Naive B cell (primary cell): ENCODE measurements around the gene ISM1. TPM values are rescaled to one million over a fixed set of nuclear protein-coding genes. Genes with fewer than 3 reads are reported as not detected.

Experiments
- ATAC-seq, 2 donors: fragments of 150-1000 bp; cut with Tn5 transposase; 2 replicates each; pipeline ENCODE4 v1.10.0; 2021; ENCODE audit warnings: low read depth in 2 of 2, mild to moderate bottlenecking in 2 of 2, moderate library complexity in 2 of 2
- DNase-seq: peaks from one replicate; pipeline ENCODE4 v3.0.0; 2022
- H3K27ac Mint-ChIP-seq, 6 donors: one replicate each; pipeline ENCODE4 v1.8.0; 2020 to 2022; ENCODE audit warnings: mild to moderate bottlenecking in 6 of 6, mixed read lengths in 6 of 6, moderate library complexity in 5 of 6, inconsistent platforms in 2 of 6
- H3K27me3 Mint-ChIP-seq, 3 donors: one replicate each; pipeline ENCODE4 v1.8.0; 2021 to 2022; ENCODE audit warnings: mixed read lengths in 3 of 3, mild to moderate bottlenecking in 1 of 3
- H3K36me3 Mint-ChIP-seq, 2 donors: one replicate each; pipeline ENCODE4 v1.8.0; 2020 to 2022; ENCODE audit warnings: mixed read lengths in 2 of 2, inconsistent platforms in 1 of 2, mild to moderate bottlenecking in 1 of 2
- H3K4me1 Mint-ChIP-seq, 3 donors: one replicate each; pipeline ENCODE4 v1.8.0; 2020 to 2022; ENCODE audit warnings: mixed read lengths in 3 of 3, inconsistent platforms in 1 of 3, mild to moderate bottlenecking in 1 of 3, moderate library complexity in 1 of 3
- H3K4me3 Mint-ChIP-seq, 8 donors: one replicate each; pipeline ENCODE4 v1.8.0; 2020 to 2022; ENCODE audit warnings: mild to moderate bottlenecking in 8 of 8, mixed read lengths in 8 of 8, moderate library complexity in 8 of 8, inconsistent platforms in 2 of 8
- H3K9me3 Mint-ChIP-seq, 7 donors: one replicate each; pipeline ENCODE4 v1.8.0; 2020 to 2022; ENCODE audit warnings: mixed read lengths in 7 of 7, mild to moderate bottlenecking in 5 of 7, inconsistent platforms in 2 of 7, moderate library complexity in 1 of 7
- polyA plus RNA-seq, 6 donors: library from polyadenylated mRNA; unstranded; fragments of 300-500 nt; fragmentation: Illumina TruSeq; gene quantifications; one replicate each; pipeline ENCODE4 v1.2.3, GENCODE V29; 2021; ENCODE audit warnings: low read depth in 6 of 6

The ISM1 gene
- polyA plus RNA-seq, 6 donors from 2014 or later, result not detected

DNA sequence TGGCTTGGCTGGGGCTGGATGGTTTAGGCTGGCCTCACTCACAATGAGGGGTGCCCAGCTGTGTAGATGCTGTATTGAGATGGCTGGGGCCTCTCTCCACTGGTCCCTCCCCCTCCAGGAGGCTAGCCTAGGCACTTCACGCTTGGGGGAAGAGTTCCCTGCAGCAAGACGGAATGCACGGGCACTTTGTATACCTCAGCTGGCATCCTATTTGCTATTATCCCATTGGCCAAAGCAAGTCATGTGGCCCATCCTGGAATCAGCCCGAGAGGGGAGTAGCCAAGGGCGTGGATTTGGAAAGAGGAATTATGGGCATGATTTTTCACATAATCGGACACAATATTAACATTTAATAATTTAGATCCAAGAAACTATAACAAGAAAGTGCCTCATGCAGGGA, 64.3 kb downstream of the ISM1 start:
- Mint-ChIP-seq H3K4me1 (no peaks in the 10 kb centered on the region), H3K9me3 (no peaks in the 10 kb centered on the region), H3K4me3 (no peak overlapping the region), H3K36me3 (no peaks in the 10 kb centered on the region), H3K27ac (no peak overlapping the region), H3K27me3 (no peaks in the 10 kb centered on the region)
- ATAC-seq (no peak), DNase-seq (no peak)

DNA sequence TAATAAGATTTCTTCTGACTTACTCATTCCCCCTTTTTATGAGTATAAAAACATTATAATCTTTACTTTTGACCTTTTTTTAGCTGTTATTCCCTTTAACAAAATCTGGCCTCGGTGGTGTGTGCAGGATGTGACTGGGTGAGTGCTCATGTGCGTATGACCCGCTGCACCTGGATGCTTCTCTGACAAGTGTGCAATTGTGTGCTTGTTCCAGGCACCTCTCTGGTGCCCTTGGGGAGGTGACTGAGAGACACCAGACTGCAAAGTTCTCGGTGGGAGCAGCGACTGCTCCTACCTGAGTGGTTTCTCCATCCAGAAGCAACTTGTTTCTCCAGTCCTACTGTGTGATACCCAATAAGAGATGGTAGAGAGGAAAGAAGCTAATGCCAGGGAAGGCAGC, 65.0 kb downstream of the ISM1 start:
- no peaks in the 10 kb centered on the region for H3K36me3 Mint-ChIP-seq
- DNase-seq, result no peak
- H3K27ac Mint-ChIP-seq, result no peak overlapping the region

GRCh38 chr20:13286607-13287006, 65.5 kb downstream of the ISM1 start:
- Mint-ChIP-seq H3K4me3 (no peak overlapping the region), H3K36me3 (no peaks in the 10 kb centered on the region), H3K9me3 (no peaks in the 10 kb centered on the region), H3K27ac (no peak overlapping the region), H3K27me3 (no peaks in the 10 kb centered on the region), H3K4me1 (no peaks in the 10 kb centered on the region)
- ATAC-seq, result no peak
- no peak for DNase-seq

More for the DNA sequence above, 65.0 kb downstream of the ISM1 start:
- no peak overlapping the region for H3K4me3 Mint-ChIP-seq
- no peaks in the 10 kb centered on the region for H3K27me3 Mint-ChIP-seq
- no peaks in the 10 kb centered on the region for H3K9me3 Mint-ChIP-seq
- H3K4me1 Mint-ChIP-seq, result no peaks in the 10 kb centered on the region
- no peak for ATAC-seq

DNA sequence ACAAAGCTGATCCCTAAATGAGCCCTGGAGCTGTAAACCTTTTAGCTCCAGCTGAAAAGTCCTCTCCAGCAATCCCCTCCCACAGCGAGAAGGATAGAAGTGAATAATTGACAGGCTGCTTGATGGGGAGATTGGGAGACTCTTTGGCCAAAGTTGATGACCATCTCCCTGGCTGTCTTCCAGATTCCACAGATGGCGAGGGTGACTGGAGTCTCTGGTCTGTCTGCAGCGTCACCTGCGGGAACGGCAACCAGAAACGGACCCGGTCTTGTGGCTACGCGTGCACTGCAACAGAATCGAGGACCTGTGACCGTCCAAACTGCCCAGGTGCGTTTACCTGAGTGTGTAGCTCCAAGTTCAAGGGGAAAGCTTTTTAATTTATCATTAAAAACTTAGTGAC, 67.3 kb downstream of the ISM1 start:
- DNase-seq, result no peak
- no peak overlapping the region for H3K4me3 Mint-ChIP-seq
- no peaks in the 10 kb centered on the region for H3K4me1 Mint-ChIP-seq
- no peak for ATAC-seq
- H3K9me3 Mint-ChIP-seq, result no peaks in the 10 kb centered on the region
- no peak overlapping the region for H3K27ac Mint-ChIP-seq
- no peaks in the 10 kb centered on the region for H3K36me3 Mint-ChIP-seq
- no peaks in the 10 kb centered on the region for H3K27me3 Mint-ChIP-seq

DNA sequence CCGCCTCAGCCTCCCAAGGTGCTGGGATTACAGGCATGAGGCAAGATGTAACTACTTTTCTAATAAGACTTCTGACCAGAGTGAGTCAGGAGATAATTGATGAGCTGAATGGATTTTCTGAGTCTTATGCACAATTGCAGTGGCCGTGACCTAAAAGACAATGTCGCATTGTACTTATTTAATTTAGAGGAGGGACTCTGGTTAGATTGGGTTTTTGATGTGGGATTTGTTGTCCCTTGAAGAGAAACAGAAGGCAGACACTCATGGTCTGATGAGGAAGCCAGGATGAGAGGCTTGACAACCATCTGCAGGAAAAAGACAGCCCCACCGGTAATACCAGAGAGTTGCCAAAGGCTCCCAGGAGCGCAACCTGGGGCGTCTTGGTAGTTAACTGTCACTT, 68.0 kb downstream of the ISM1 start:
- DNase-seq, result no peak
- Mint-ChIP-seq H3K27ac (no peak overlapping the region), H3K36me3 (no peaks in the 10 kb centered on the region), H3K4me1 (no peaks in the 10 kb centered on the region), H3K27me3 (no peaks in the 10 kb centered on the region), H3K4me3 (no peak overlapping the region), H3K9me3 (no peaks in the 10 kb centered on the region)
- ATAC-seq, result no peak

DNA sequence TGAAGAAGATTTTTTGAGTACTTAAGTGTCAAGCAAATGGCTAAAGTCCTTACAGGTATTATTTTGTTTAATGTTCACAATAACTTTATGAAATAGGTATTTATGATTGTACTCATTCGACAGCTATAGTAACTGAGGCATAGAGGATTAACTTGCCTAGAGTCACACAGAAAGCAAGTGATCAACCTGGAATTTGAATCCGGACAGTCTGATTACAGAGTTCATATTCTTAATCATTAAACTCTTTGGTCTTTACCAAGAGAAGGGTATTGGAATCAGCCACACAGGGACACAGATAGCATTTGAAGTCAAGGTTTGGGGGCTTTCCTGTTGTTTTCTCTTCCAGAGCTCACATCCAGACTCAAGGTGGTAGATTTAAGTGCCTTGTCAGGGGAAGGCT, 69.7 kb downstream of the ISM1 start:
- ATAC-seq (no peak), DNase-seq (no peak)
- H3K4me1 Mint-ChIP-seq, result no peaks in the 10 kb centered on the region
- no peak overlapping the region for H3K27ac Mint-ChIP-seq
- H3K27me3 Mint-ChIP-seq, result no peaks in the 10 kb centered on the region
- H3K36me3 Mint-ChIP-seq, result no peaks in the 10 kb centered on the region
- no peaks in the 10 kb centered on the region for H3K9me3 Mint-ChIP-seq
- H3K4me3 Mint-ChIP-seq, result no peak overlapping the region

DNA sequence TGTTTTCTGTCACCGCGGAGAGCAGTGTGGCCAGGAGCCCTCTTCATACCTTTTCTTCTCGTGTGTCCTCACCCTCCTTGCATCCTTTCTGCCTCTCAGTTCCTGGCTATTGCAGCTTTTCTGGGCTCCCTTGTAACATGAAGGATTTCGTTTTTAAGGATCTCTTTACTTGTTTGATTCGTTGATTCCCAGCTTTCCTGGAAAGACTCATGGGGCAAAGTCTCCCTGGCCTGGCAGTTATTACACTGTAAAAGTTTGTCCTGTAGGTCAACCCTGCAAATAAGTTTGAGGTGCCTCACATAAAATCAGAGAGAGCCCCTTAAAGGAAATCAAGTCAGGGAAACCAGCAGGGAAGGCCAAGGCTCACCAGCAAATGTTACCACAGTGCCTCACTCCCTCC, 70.1 kb downstream of the ISM1 start:
- Mint-ChIP-seq H3K4me3 (no peak overlapping the region), H3K36me3 (no peaks in the 10 kb centered on the region), H3K4me1 (no peaks in the 10 kb centered on the region), H3K27me3 (no peaks in the 10 kb centered on the region), H3K27ac (no peak overlapping the region), H3K9me3 (no peaks in the 10 kb centered on the region)
- ATAC-seq (no peak), DNase-seq (no peak)

DNA sequence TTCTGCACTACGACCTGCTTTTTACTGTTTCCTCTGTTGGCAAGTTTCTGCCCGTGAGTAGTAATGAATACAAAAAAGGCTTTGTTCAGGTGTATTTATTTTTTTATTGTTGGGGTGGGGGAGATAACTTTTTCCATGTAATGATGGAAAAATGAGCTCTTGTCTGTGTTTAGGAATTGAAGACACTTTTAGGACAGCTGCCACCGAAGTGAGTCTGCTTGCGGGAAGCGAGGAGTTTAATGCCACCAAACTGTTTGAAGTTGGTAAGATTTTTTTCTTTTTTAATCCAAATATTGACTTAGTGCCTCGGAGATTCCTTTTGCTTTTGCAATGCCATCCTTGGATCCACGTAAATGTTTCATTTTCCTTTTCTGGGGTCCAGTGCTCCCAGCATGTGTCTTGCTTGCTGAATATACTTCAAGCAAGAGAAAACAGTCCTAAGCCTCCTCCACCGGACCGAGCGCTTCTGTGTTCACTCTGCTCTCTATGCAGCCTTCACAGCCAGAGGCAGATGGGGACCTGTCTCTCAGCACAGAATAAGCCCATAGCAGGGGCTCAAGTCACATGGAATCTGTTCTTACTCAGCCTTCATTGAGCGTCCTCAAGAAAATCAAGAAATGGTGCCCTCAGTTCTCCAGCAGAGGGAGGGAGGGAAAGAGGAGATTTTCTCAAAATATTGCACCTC, 71.3 kb downstream of the ISM1 start:
- DNase-seq (no peak), ATAC-seq (no peak)
- Mint-ChIP-seq H3K4me1 (no peaks in the 10 kb centered on the region), H3K27me3 (no peaks in the 10 kb centered on the region), H3K4me3 (no peak overlapping the region), H3K36me3 (no peaks in the 10 kb centered on the region), H3K27ac (no peak overlapping the region), H3K9me3 (no peaks in the 10 kb centered on the region)

- Mint-ChIP-seq H3K27ac (no peak overlapping the region), H3K9me3 (no peaks in the 10 kb centered on the region), H3K4me3 (no peak overlapping the region), H3K36me3 (no peaks in the 10 kb centered on the region), H3K4me1 (no peaks in the 10 kb centered on the region), H3K27me3 (no peaks in the 10 kb centered on the region)
- DNase-seq (no peak), ATAC-seq (no peak)
Observed at GRCh38 chr20:13294522-13294921, 73.4 kb downstream of the ISM1 start.

- H3K36me3 Mint-ChIP-seq, result no peaks in the 10 kb centered on the region
- H3K9me3 Mint-ChIP-seq, result no peaks in the 10 kb centered on the region
- DNase-seq (no peak), ATAC-seq (no peak)
- H3K4me1 Mint-ChIP-seq, result no peaks in the 10 kb centered on the region
- no peak overlapping the region for H3K4me3 Mint-ChIP-seq
- no peak overlapping the region for H3K27ac Mint-ChIP-seq
- no peaks in the 10 kb centered on the region for H3K27me3 Mint-ChIP-seq
Observed at GRCh38 chr20:13295637-13296036, 74.6 kb downstream of the ISM1 start.

- H3K4me3 Mint-ChIP-seq, result no peak overlapping the region
- no peaks in the 10 kb centered on the region for H3K9me3 Mint-ChIP-seq
- no peaks in the 10 kb centered on the region for H3K27me3 Mint-ChIP-seq
- no peaks in the 10 kb centered on the region for H3K4me1 Mint-ChIP-seq
- H3K36me3 Mint-ChIP-seq, result no peaks in the 10 kb centered on the region
- ATAC-seq (no peak), DNase-seq (no peak)
- peak overlapping the region in 1 of 6 donors; percentile 84 for H3K27ac Mint-ChIP-seq
Observed at GRCh38 chr20:13296070-13296469, 75.0 kb downstream of the ISM1 start.

- no peaks in the 10 kb centered on the region for H3K27me3 Mint-ChIP-seq
- no peaks in the 10 kb centered on the region for H3K9me3 Mint-ChIP-seq
- H3K4me3 Mint-ChIP-seq, result no peak overlapping the region
- ATAC-seq (no peak), DNase-seq (no peak)
- H3K27ac Mint-ChIP-seq, result no peak overlapping the region
- no peaks in the 10 kb centered on the region for H3K36me3 Mint-ChIP-seq
- no peaks in the 10 kb centered on the region for H3K4me1 Mint-ChIP-seq
Observed at GRCh38 chr20:13297147-13297899, 76.2 kb downstream of the ISM1 start.

GRCh38 chr20:13298692-13299373, 77.8 kb downstream of the ISM1 start:
- no peak overlapping the region for H3K4me3 Mint-ChIP-seq
- H3K27me3 Mint-ChIP-seq, result peaks cover 0 to 8% (median under 1%) of the 10 kb centered on the region in 3 donors
- H3K9me3 Mint-ChIP-seq, result peaks cover 0 to 9% (median 0%) of the 10 kb centered on the region in 7 donors
- no peaks in the 10 kb centered on the region for H3K4me1 Mint-ChIP-seq
- H3K27ac Mint-ChIP-seq, result no peak overlapping the region
- DNase-seq (no peak), ATAC-seq (no peak)
- H3K36me3 Mint-ChIP-seq, result no peaks in the 10 kb centered on the region

DNA sequence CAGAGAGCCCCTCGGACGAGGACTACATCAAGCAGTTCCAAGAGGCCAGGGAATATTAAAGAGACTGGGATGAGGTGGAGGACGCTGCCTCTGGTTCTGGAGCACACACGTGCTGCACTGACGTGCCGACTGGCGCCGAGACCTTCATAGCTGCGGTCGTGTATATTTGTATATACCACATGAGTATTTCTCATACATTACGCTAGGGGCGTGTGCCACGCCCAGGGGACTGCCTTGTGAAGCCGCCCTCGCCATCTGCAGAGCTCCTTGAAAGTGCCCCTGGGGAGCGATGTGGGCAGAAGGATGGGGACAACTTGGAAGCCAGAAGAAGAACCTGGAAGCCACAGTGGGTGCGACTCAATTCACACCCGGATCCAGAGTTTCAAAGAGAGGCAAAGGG, 78.3 kb downstream of the ISM1 start:
- no peaks in the 10 kb centered on the region for H3K36me3 Mint-ChIP-seq
- ATAC-seq (no peak), DNase-seq (no peak)
- H3K27ac Mint-ChIP-seq, result no peak overlapping the region
- no peaks in the 10 kb centered on the region for H3K4me1 Mint-ChIP-seq
- H3K9me3 Mint-ChIP-seq, result peaks cover 0 to 12% (median 2%) of the 10 kb centered on the region in 7 donors
- peaks cover 0 to 8% (median 6%) of the 10 kb centered on the region in 3 donors for H3K27me3 Mint-ChIP-seq
- H3K4me3 Mint-ChIP-seq, result no peak overlapping the region
